ENCODE data around the gene FAM98C.

- TF ChIP-seq, protein P1, sequence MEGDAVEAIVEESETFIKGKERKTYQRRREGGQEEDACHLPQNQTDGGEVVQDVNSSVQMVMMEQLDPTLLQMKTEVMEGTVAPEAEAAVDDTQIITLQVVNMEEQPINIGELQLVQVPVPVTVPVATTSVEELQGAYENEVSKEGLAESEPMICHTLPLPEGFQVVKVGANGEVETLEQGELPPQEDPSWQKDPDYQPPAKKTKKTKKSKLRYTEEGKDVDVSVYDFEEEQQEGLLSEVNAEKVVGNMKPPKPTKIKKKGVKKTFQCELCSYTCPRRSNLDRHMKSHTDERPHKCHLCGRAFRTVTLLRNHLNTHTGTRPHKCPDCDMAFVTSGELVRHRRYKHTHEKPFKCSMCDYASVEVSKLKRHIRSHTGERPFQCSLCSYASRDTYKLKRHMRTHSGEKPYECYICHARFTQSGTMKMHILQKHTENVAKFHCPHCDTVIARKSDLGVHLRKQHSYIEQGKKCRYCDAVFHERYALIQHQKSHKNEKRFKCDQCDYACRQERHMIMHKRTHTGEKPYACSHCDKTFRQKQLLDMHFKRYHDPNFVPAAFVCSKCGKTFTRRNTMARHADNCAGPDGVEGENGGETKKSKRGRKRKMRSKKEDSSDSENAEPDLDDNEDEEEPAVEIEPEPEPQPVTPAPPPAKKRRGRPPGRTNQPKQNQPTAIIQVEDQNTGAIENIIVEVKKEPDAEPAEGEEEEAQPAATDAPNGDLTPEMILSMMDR (IDR thresholded peaks at IDR 0.05; ENCODE audit: low read depth, low read length), result no peak
- no peak for TF ChIP-seq EZH2phosphoT487 (IDR thresholded peaks at IDR 0.05; ENCODE audit: low read depth)
These were observed 14.4 kb upstream of the FAM98C start, which contains the start of gene SPRED3 for GRCh38 chr19:38388349-38389100.

Data from OCI-LY3 (cell line).